ENCODE data around the gene KIFAP3. TPM values are rescaled to one million over a fixed set of nuclear protein-coding genes. Genes with fewer than 3 reads are reported as not detected.

Gene KIFAP3
- total and polyA plus RNA-seq, 2 of the 8 experiments (the other 6 are each of a cell fraction or from before 2014, with no cell fraction given) = 1.3 to 3.2 TPM

DNA sequence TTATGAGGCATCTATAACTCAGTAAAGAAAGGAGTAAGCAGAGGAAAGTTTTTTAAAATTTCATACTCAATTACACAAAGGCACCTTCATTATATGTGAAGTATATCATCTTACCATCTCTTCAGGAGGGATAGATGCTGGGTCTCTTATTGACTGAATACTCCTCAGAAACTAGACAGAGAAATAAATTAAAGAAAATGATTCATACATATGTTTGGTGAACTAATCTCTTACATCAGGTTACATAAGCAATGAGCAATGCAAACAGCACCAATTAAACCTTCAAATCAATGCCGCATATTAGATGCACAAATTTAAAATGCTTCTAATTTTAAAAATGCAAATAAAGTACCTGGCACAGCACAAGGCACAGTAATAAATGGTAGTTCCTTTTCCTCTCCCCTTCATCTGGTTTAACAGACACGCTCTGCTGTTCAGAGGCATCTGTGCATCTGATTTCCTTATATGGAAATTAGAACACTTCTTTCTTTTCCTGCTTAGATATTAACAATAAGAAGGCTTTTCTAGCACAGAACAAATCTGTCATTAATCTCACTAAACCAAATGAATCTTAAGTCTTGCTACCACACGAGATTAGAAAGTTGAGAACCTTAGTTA, 200.8 kb downstream of the KIFAP3 start:
- Histone ChIP-seq H3K23me2 (ENCODE audit: low read depth, low read length) (no peaks in the 10 kb centered on the region), H2BK20ac (ENCODE audit: low read length) (no peak overlapping the region), H3K4me2 (ENCODE audit: insufficient read depth in 1 of 2, low read depth in 2 of 2, low read length in 2 of 2) (no peak overlapping the region), H3K4me3 (ENCODE audit: extremely low read depth in 1 of 4, insufficient read depth in 2 of 4, low read depth in 3 of 4, low read length in 4 of 4) (no peak overlapping the region), H3K23ac (ENCODE audit: insufficient read length) (no peak overlapping the region), H3K9me3 (ENCODE audit: insufficient read depth in 2 of 2, low read depth in 1 of 2, low read length in 1 of 2) (peaks cover 4 to 12% of the 10 kb centered on the region in 2 experiments; a peak in 3 of 4 replicates), H3K4me1 (replicated peaks in 1 of 4; ENCODE audit: control insufficient read depth in 3 of 4, insufficient read depth in 4 of 4, low read length in 3 of 4) (no peaks in the 10 kb centered on the region), H3K18ac (ENCODE audit: extremely low read depth, low read length) (no peak overlapping the region), H2BK12ac (ENCODE audit: low read depth, low read length) (no peak overlapping the region), H3K79me2 (ENCODE audit: control insufficient read depth in 1 of 2, insufficient read depth in 2 of 2, low read length in 2 of 2) (no peaks in the 10 kb centered on the region), H3K14ac (ENCODE audit: insufficient read length) (no peak overlapping the region), H2BK15ac (ENCODE audit: low read length) (no peak overlapping the region), H3K27ac (ENCODE audit: low read depth, low read length) (no peak overlapping the region), H4K5ac (ENCODE audit: insufficient read length, low read depth, low read length) (no peak overlapping the region), H3K56ac (replicated peaks; ENCODE audit: insufficient read length, low read depth, low read length) (no peak overlapping the region), H2BK120ac (replicated peaks; ENCODE audit: low read depth, low read length) (no peak overlapping the region), H3K79me1 (ENCODE audit: low read depth, low read length) (no peaks in the 10 kb centered on the region; the same call in 1 of the 2 replicates), H3K27me3 (replicated peaks in 1 of 4; ENCODE audit: control insufficient read depth in 3 of 4, extremely low read depth in 1 of 4, insufficient read depth in 3 of 4, low read length in 3 of 4) (peaks cover 0 to 1% (median 0%) of the 10 kb centered on the region in 4 experiments; a peak in 1 of 7 replicates), H3K36me3 (ENCODE audit: control insufficient read depth in 2 of 4, insufficient read depth in 4 of 4, low read length in 3 of 4) (peaks cover 2 to 50% (median 20%) of the 10 kb centered on the region in 4 experiments; a peak in 7 of 8 replicates), H3K9ac (replicated peaks in 1 of 4; ENCODE audit: extremely low read depth in 1 of 4, low read depth in 3 of 4, low read length in 3 of 4) (no peak overlapping the region), H4K91ac (replicated peaks; ENCODE audit: insufficient read length, low read length) (no peak overlapping the region), H2AK5ac (ENCODE audit: low read depth, low read length) (no peak overlapping the region), H4K8ac (ENCODE audit: extremely low read depth, insufficient read depth, low read length) (no peak overlapping the region), H3K4ac (replicated peaks; ENCODE audit: insufficient read length, low read depth, low read length) (no peak overlapping the region), H2BK5ac (ENCODE audit: low read depth, low read length) (no peak overlapping the region), H4K20me1 (replicated peaks in 1 of 2; ENCODE audit: control insufficient read depth in 1 of 2, insufficient read depth in 2 of 2, low read length in 2 of 2) (no peaks in the 10 kb centered on the region), H2AFZ (ENCODE audit: low read length) (no peak overlapping the region)
- FAIRE-seq (no peak), DNase-seq (ENCODE audit: low read depth in 1 of 2, low spot score in 2 of 2) (no peak)
- ChIA-PET POLR2A (ENCODE audit: partially characterized antibody) (no interaction called here), CTCF (ENCODE audit: partially characterized antibody) (no interaction called here)
- WGBS, 2 experiments (ENCODE audit: extremely low coverage in 1 of 2, insufficient coverage in 1 of 2, insufficient read length in 1 of 2, insufficient replicate concordance in 2 of 2, low coverage in 1 of 2, low lambda C conversion rate in 2 of 2, missing lambda C conversion rate in 1 of 2) = 85% methylated on average over 3 of the region's 3 CpGs; no CpG with 5 or more reads in 1 of the 2 experiments
- TF ChIP-seq RFX5 (IDR thresholded peaks at IDR 0.05; ENCODE audit: borderline replicate concordance, low read depth, low read length) (no peak), RNF2 (IDR thresholded peaks at IDR 0.05; ENCODE audit: borderline replicate concordance, low read depth, low read length, missing control alignments, poor library complexity, severe bottlenecking) (no peak), GTF2F1 (IDR thresholded peaks at IDR 0.05; ENCODE audit: borderline replicate concordance, low read depth, low read length) (no peak), CEBPB (IDR thresholded peaks at IDR 0.05; ENCODE audit: low read depth, low read length) (no peak), BCL11A (IDR thresholded peaks at IDR 0.05; ENCODE audit: low read depth in 2 of 2, low read length in 2 of 2) (no peak), TCF12 (IDR thresholded peaks at IDR 0.05; ENCODE audit: low read depth, low read length) (no peak), SIX5 (IDR thresholded peaks at IDR 0.05; ENCODE audit: low read depth, low read length) (no peak), RXRA (IDR thresholded peaks at IDR 0.05; ENCODE audit: insufficient read depth, low read depth, low read length) (no peak), TAF1 (IDR thresholded peaks at IDR 0.05; ENCODE audit: low read depth, low read length) (no peak), CREB1 (IDR thresholded peaks at IDR 0.05) (no peak)
- TF ChIP-seq, protein P1, sequence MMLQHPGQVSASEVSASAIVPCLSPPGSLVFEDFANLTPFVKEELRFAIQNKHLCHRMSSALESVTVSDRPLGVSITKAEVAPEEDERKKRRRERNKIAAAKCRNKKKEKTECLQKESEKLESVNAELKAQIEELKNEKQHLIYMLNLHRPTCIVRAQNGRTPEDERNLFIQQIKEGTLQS (IDR thresholded peaks at IDR 0.05; ENCODE audit: insufficient read depth, low read depth, low read length) = no peak
- TF ChIP-seq, protein P2, sequence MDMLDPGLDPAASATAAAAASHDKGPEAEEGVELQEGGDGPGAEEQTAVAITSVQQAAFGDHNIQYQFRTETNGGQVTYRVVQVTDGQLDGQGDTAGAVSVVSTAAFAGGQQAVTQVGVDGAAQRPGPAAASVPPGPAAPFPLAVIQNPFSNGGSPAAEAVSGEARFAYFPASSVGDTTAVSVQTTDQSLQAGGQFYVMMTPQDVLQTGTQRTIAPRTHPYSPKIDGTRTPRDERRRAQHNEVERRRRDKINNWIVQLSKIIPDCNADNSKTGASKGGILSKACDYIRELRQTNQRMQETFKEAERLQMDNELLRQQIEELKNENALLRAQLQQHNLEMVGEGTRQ (IDR thresholded peaks at IDR 0.05; ENCODE audit: low read length) = no peak

Data from H1 (cell line).